Measurements from ENCODE around the gene ATP7B.

ATP7B gene

GRCh38 chr13:51900471-51900870 lies 110.8 kb downstream of the ATP7B start:
- no peak for DNase-seq (ENCODE audit: extremely low read depth in 1 of 2, low read depth in 1 of 2)

GRCh38 chr13:51895906-51896888 lies 115.1 kb downstream of the ATP7B start:
- DNase-seq (ENCODE audit: extremely low read depth in 1 of 2, low read depth in 1 of 2): no peak

- DNase-seq (ENCODE audit: extremely low read depth in 1 of 2, low read depth in 1 of 2): no peak
Measured at GRCh38 chr13:51894239-51894638, 117.0 kb downstream of the ATP7B start.

- no peak for DNase-seq (ENCODE audit: extremely low read depth in 1 of 2, low read depth in 1 of 2)
Measured at GRCh38 chr13:51892657-51893056, 118.6 kb downstream of the ATP7B start.

GRCh38 chr13:51887468-51887867 lies 123.8 kb downstream of the ATP7B start:
- DNase-seq (ENCODE audit: extremely low read depth in 1 of 2, low read depth in 1 of 2): no peak

GRCh38 chr13:51885651-51886050 lies 125.6 kb downstream of the ATP7B start:
- DNase-seq (ENCODE audit: extremely low read depth in 1 of 2, low read depth in 1 of 2): no peak

- DNase-seq (ENCODE audit: extremely low read depth in 1 of 2, low read depth in 1 of 2): no peak
Measured at GRCh38 chr13:51883226-51883600, 128.0 kb downstream of the ATP7B start.

Measured in activated CD8-positive, alpha-beta memory T cell treated with anti-CD3 and anti-CD28 coated beads for 1 hour (primary cell).